RWPE2 (cell line): ENCODE data around the gene LEMD1.

Experiments
- ATAC-seq: fragments of 200-7000 bp; cut with Tn5 transposase; 3 replicates; pipeline ENCODE4 v1.9.1; 2021; ENCODE audit warnings: low read depth
- DNase-seq: peaks from one replicate; pipeline ENCODE4 v3.0.0-alpha.2; 2020; ENCODE audit warnings: low spot score
- H3K27ac ChIP-seq: fragments of 450-650 bp; 2 replicates; pipeline ENCODE4 v1.5.1; 2017; ENCODE audit warnings: mild to moderate bottlenecking; ENCODE audit not compliant: poor library complexity, severe bottlenecking
- H3K27me3 ChIP-seq: fragments of 250-450 bp; sonication (Bioruptor Pico); 2 replicates; pipeline ENCODE4 v1.5.1; 2021; ENCODE audit warnings: mild to moderate bottlenecking, moderate library complexity; ENCODE audit not compliant: insufficient read depth, poor library complexity, severe bottlenecking
- H3K36me3 ChIP-seq: fragments of 250-450 bp; sonication (Bioruptor Pico); 2 replicates; pipeline ENCODE4 v1.5.1; 2020; ENCODE audit warnings: low read depth, mild to moderate bottlenecking, moderate library complexity
- H3K4me1 ChIP-seq: fragments of 250-450 bp; sonication (Bioruptor Pico); 2 replicates; pipeline ENCODE4 v1.5.1; 2021; ENCODE audit warnings: mild to moderate bottlenecking, moderate library complexity; ENCODE audit not compliant: insufficient read depth, poor library complexity, severe bottlenecking
- H3K4me3 ChIP-seq: fragments of 250-450 bp; sonication (Bioruptor Pico); 2 replicates; pipeline ENCODE4 v1.5.1; 2021; ENCODE audit warnings: mild to moderate bottlenecking, moderate library complexity; ENCODE audit not compliant: severe bottlenecking
- H3K9me3 ChIP-seq: fragments of 250-450 bp; sonication (Bioruptor Pico); 2 replicates; pipeline ENCODE4 v1.5.1; 2021; ENCODE audit warnings: mild to moderate bottlenecking, moderate library complexity; ENCODE audit not compliant: severe bottlenecking
- CTCF ChIP-seq: fragments of 450-650 bp; IDR thresholded peaks from one replicate; pipeline ENCODE4 v1.5.1; 2017; ENCODE audit warnings: mild to moderate bottlenecking, moderate library complexity; ENCODE audit not compliant: poor library complexity, severe bottlenecking

LEMD1 gene

GRCh38 chr1:205373798-205374175 is 48.1 kb downstream of the LEMD1 start:
- TF ChIP-seq CTCF = no peak
- ATAC-seq (no peak), DNase-seq (no peak)
- H3K27me3 ChIP-seq = no peaks in the 10 kb centered on the region
- H3K27ac ChIP-seq = peak overlapping the region; percentile 73
- H3K4me3 ChIP-seq = no peak overlapping the region
- H3K36me3 ChIP-seq = no peaks in the 10 kb centered on the region
- peaks cover 34% of the 10 kb centered on the region for H3K4me1 ChIP-seq
- H3K9me3 ChIP-seq = no peaks in the 10 kb centered on the region

GRCh38 chr1:205373022-205373797 is 48.6 kb downstream of the LEMD1 start:
- no peak for DNase-seq

GRCh38 chr1:205371871-205372660 is 49.8 kb downstream of the LEMD1 start:
- no peak overlapping the region for H3K27ac ChIP-seq
- H3K4me3 ChIP-seq = no peak overlapping the region
- peaks cover 34% of the 10 kb centered on the region for H3K4me1 ChIP-seq
- no peak for TF ChIP-seq CTCF
- no peaks in the 10 kb centered on the region for H3K27me3 ChIP-seq
- DNase-seq = no peak
- ATAC-seq = no peak
- no peaks in the 10 kb centered on the region for H3K36me3 ChIP-seq
- no peaks in the 10 kb centered on the region for H3K9me3 ChIP-seq

More at GRCh38 chr1:205373022-205373797, 48.6 kb downstream of the LEMD1 start:
- H3K27me3 ChIP-seq = no peaks in the 10 kb centered on the region
- no peak overlapping the region for H3K4me3 ChIP-seq
- no peak for ATAC-seq
- no peaks in the 10 kb centered on the region for H3K36me3 ChIP-seq
- no peaks in the 10 kb centered on the region for H3K9me3 ChIP-seq
- TF ChIP-seq CTCF = no peak
- peaks cover 34% of the 10 kb centered on the region for H3K4me1 ChIP-seq
- peak overlapping the region; percentile 73 for H3K27ac ChIP-seq

- H3K27me3 ChIP-seq = no peaks in the 10 kb centered on the region
Observed at GRCh38 chr1:205370780-205371179, 51.1 kb downstream of the LEMD1 start.

More at GRCh38 chr1:205370780-205371179, 51.1 kb downstream of the LEMD1 start:
- TF ChIP-seq CTCF = no peak
- H3K4me3 ChIP-seq = no peak overlapping the region
- DNase-seq = no peak
- H3K4me1 ChIP-seq = peaks cover 24% of the 10 kb centered on the region
- H3K27ac ChIP-seq = no peak overlapping the region
- no peaks in the 10 kb centered on the region for H3K36me3 ChIP-seq
- no peak for ATAC-seq
- H3K9me3 ChIP-seq = no peaks in the 10 kb centered on the region
